ENCODE measurements around the gene CPNE1.
A peak's percentile ranks its signal among the peaks of the same experiment; 100 is the strongest.
"Not testable (repeated sequence)": the region's sequence is repeated elsewhere in the genome, so short reads cannot be mapped to it uniquely, and the experiment has no call there.

CPNE1 gene

GRCh38 chr20:35697696-35698297, 33.1 kb upstream of the CPNE1 start:
- no peak for DNase-seq

GRCh38 chr20:35695978-35696377, 31.3 kb upstream of the CPNE1 start:
- no peak for DNase-seq

- no peak for DNase-seq
These were observed 30.6 kb upstream of the CPNE1 start for GRCh38 chr20:35695245-35695749.

- no peak for DNase-seq
These were observed 25.6 kb upstream of the CPNE1 start for GRCh38 chr20:35690265-35690664.

GRCh38 chr20:35686872-35687271, 22.2 kb upstream of the CPNE1 start:
- not testable (repeated sequence) for DNase-seq

GRCh38 chr20:35685368-35685767, 20.7 kb upstream of the CPNE1 start:
- not testable (repeated sequence) for DNase-seq

GRCh38 chr20:35681960-35682359, 17.3 kb upstream of the CPNE1 start:
- DNase-seq = no peak

- DNase-seq = no peak
These were observed 15.9 kb upstream of the CPNE1 start for GRCh38 chr20:35680452-35681183.

- no peak for DNase-seq
These were observed 10.2 kb upstream of the CPNE1 start for GRCh38 chr20:35674921-35675320.

GRCh38 chr20:35673884-35674283, 9.2 kb upstream of the CPNE1 start:
- no peak for DNase-seq

GRCh38 chr20:35669681-35670080, 5.0 kb upstream of the CPNE1 start:
- DNase-seq = no peak

GRCh38 chr20:35669221-35669620, 4.5 kb upstream of the CPNE1 start:
- no peak for DNase-seq

GRCh38 chr20:35665949-35666288, 1.2 kb upstream of the CPNE1 start:
- no peak for DNase-seq

GRCh38 chr20:35663516-35664465, 909 bp downstream of the CPNE1 start:
- DNase-seq = peak; percentile 30

- DNase-seq = no peak
These were observed 2.1 kb downstream of the CPNE1 start for GRCh38 chr20:35662551-35662950.

GRCh38 chr20:35661908-35662307, 2.8 kb downstream of the CPNE1 start:
- no peak for DNase-seq

- DNase-seq = no peak
These were observed 3.6 kb downstream of the CPNE1 start for GRCh38 chr20:35661053-35661452.

GRCh38 chr20:35660122-35660937, 4.4 kb downstream of the CPNE1 start:
- no peak for DNase-seq

- DNase-seq = no peak
These were observed 7.4 kb downstream of the CPNE1 start for GRCh38 chr20:35657271-35657670.

GRCh38 chr20:35654415-35654814, 10.3 kb downstream of the CPNE1 start:
- DNase-seq = no peak

- DNase-seq = no peak
These were observed 10.8 kb downstream of the CPNE1 start for GRCh38 chr20:35653893-35654292.

GRCh38 chr20:35653430-35653734, 11.3 kb downstream of the CPNE1 start:
- DNase-seq = no peak
